Spleen (tissue), 7 donors: ENCODE results near the gene TMEM45B.

Experiments used
- CTCF ChIP-seq, 11 experiments: fragments of 200-600 bp in 7 of 11; fragments of 450-650 bp in 4 of 11; sonication (generic) in 4 of 11; IDR thresholded peaks in 8 of 11; conservative IDR thresholded peaks in 3 of 11; 1 replicate in 7 of 11; 2 replicates in 4 of 11; pipeline versions ENCODE4 v1.4.0 to v1.8.0; 2016 to 2021; ENCODE audit warnings: antibody characterized with exemption in 11 of 11, inconsistent platforms in 4 of 11, mild to moderate bottlenecking in 1 of 11
- POLR2AphosphoS5 ChIP-seq, 3 donors: sonication (generic); formaldehyde crosslinking; IDR thresholded peaks; one replicate each; pipeline ENCODE4 v1.5.1; 2017; ENCODE audit warnings: antibody characterized with exemption in 3 of 3
- donor health status: DM: no; HTN: no; CAD: no; lungs with moderate emphysema.
- donor health status: DM: no; HTN: no; CAD: no.
- donor health status: DM: no; HTN: no; CAD: no.

- no peak for TF ChIP-seq CTCF (IDR thresholded peaks at IDR 0.05 in 8 of 11, conservative IDR thresholded peaks at IDR 0.05 in 3 of 11)
- TF ChIP-seq POLR2AphosphoS5 (IDR thresholded peaks at IDR 0.05), result no peak
Observed at GRCh38 chr11:129795089-129795488, 20.6 kb upstream of the TMEM45B start.
